GM19351 (cell line): Measurements from ENCODE around the gene SH3PXD2A.

Source experiments
- ATAC-seq: cut with Tn5 transposase; IDR thresholded peaks from one replicate; pipeline ENCODE4 v1.9.1; 2021; ENCODE audit warnings: mild to moderate bottlenecking, moderate library complexity; ENCODE audit not compliant: unreplicated experiment

The SH3PXD2A gene

GRCh38 chr10:103876155-103876554 lies 20.8 kb upstream of the SH3PXD2A start:
- ATAC-seq, result no peak

GRCh38 chr10:103874730-103875129 lies 19.4 kb upstream of the SH3PXD2A start:
- no peak for ATAC-seq

- ATAC-seq, result no peak
Measured at GRCh38 chr10:103872137-103872931, 17.0 kb upstream of the SH3PXD2A start.

GRCh38 chr10:103871006-103871405 lies 15.6 kb upstream of the SH3PXD2A start:
- ATAC-seq, result no peak

- no peak for ATAC-seq
Measured at GRCh38 chr10:103870516-103870915, 15.1 kb upstream of the SH3PXD2A start.

- ATAC-seq, result no peak
Measured at GRCh38 chr10:103869336-103869735, 14.0 kb upstream of the SH3PXD2A start.

GRCh38 chr10:103868200-103868599 lies 12.8 kb upstream of the SH3PXD2A start:
- no peak for ATAC-seq

GRCh38 chr10:103861505-103861904 lies 6.1 kb upstream of the SH3PXD2A start:
- ATAC-seq, result no peak

GRCh38 chr10:103859161-103860086 lies 4.0 kb upstream of the SH3PXD2A start:
- ATAC-seq, result peak; percentile 84

- ATAC-seq, result no peak
Measured at GRCh38 chr10:103858360-103858759, 3.0 kb upstream of the SH3PXD2A start.

GRCh38 chr10:103856797-103857170 lies 1.4 kb upstream of the SH3PXD2A start:
- ATAC-seq, result no peak

- no peak for ATAC-seq
Measured at GRCh38 chr10:103855852-103856796, 748 bp upstream of the SH3PXD2A start.

GRCh38 chr10:103854686-103855391 lies 537 bp downstream of the SH3PXD2A start:
- ATAC-seq, result no peak

- ATAC-seq, result no peak
Measured at GRCh38 chr10:103854265-103854685, 1.1 kb downstream of the SH3PXD2A start.

- no peak for ATAC-seq
Measured at GRCh38 chr10:103853428-103854264, 1.7 kb downstream of the SH3PXD2A start.

GRCh38 chr10:103852856-103853255 lies 2.5 kb downstream of the SH3PXD2A start:
- no peak for ATAC-seq

GRCh38 chr10:103852189-103852711 lies 3.1 kb downstream of the SH3PXD2A start:
- ATAC-seq, result no peak

GRCh38 chr10:103851261-103851660 lies 4.1 kb downstream of the SH3PXD2A start:
- ATAC-seq, result no peak

- ATAC-seq, result no peak
Measured at GRCh38 chr10:103850572-103850895, 4.8 kb downstream of the SH3PXD2A start.
